ENCODE results near the gene DLGAP1.

The DLGAP1 gene

GRCh38 chr18:3760741-3761140 is 694.4 kb downstream of the DLGAP1 start:
- Histone ChIP-seq H4K91ac (ENCODE audit: low read depth, low read length, poor library complexity) (no peak overlapping the region), H3K4me3 (ENCODE audit: low read length in 2 of 2) (no peak overlapping the region), H3K4ac (ENCODE audit: low read length) (no peak overlapping the region), H3K14ac (ENCODE audit: low read length) (no peak overlapping the region), H3K4me1 (ENCODE audit: control insufficient read depth in 2 of 2, insufficient read depth in 1 of 2, low read depth in 1 of 2, low read length in 2 of 2) (no peaks in the 10 kb centered on the region), H3K79me1 (ENCODE audit: low read depth, low read length) (no peaks in the 10 kb centered on the region), H3K23ac (ENCODE audit: low read depth, low read length, poor library complexity) (no peak overlapping the region), H3K9ac (ENCODE audit: low read depth, low read length, poor library complexity) (no peak overlapping the region), H3K18ac (ENCODE audit: low read length) (no peak overlapping the region), H3K4me2 (ENCODE audit: insufficient read depth, low read length, poor library complexity, severe bottlenecking) (no peak overlapping the region), H2BK120ac (ENCODE audit: low read depth, low read length) (no peak overlapping the region), H4K8ac (ENCODE audit: low read depth, low read length) (no peak overlapping the region), H2AFZ (ENCODE audit: low read length) (no peak overlapping the region), H3K27me3 (ENCODE audit: control insufficient read depth in 3 of 3, insufficient read depth in 3 of 3, low read depth in 1 of 3, low read length in 3 of 3) (no peaks in the 10 kb centered on the region), H2BK12ac (ENCODE audit: low read length) (no peak overlapping the region), H2BK15ac (ENCODE audit: low read length) (no peak overlapping the region), H2BK5ac (ENCODE audit: low read length) (no peak overlapping the region), H3K36me3 (replicated peaks in 1 of 2; ENCODE audit: control insufficient read depth in 2 of 2, insufficient read depth in 2 of 2, low read length in 2 of 2) (no peaks in the 10 kb centered on the region), H3K9me3 (replicated peaks in 1 of 2; ENCODE audit: control insufficient read depth in 2 of 2, insufficient read depth in 1 of 2, low read depth in 1 of 2, low read length in 2 of 2) (peaks cover 0 to 2% of the 10 kb centered on the region in 2 donors), H3K27ac (replicated peaks; ENCODE audit: low read length) (no peak overlapping the region), H2AK5ac (ENCODE audit: low read depth, low read length) (no peak overlapping the region)
- WGBS, 2 donors (ENCODE audit: extremely low coverage in 2 of 2, insufficient read length in 2 of 2, insufficient replicate concordance in 1 of 2) = no CpG with 5 or more reads among the region's 7 CpGs
- no peak for DNase-seq (ENCODE audit: low spot score)

- no peak overlapping the region for H2BK5ac ChIP-seq (ENCODE audit: low read length)
- H3K9ac ChIP-seq (ENCODE audit: low read depth, low read length, poor library complexity) = no peak overlapping the region
- no peak overlapping the region for H3K23ac ChIP-seq (ENCODE audit: low read depth, low read length, poor library complexity)
- H3K14ac ChIP-seq (ENCODE audit: low read length) = no peak overlapping the region
- no peak overlapping the region for H3K27ac ChIP-seq (replicated peaks; ENCODE audit: low read length)
- H3K4ac ChIP-seq (ENCODE audit: low read length) = no peak overlapping the region
- no peak overlapping the region for H2BK15ac ChIP-seq (ENCODE audit: low read length)
- H2BK120ac ChIP-seq (ENCODE audit: low read depth, low read length) = no peak overlapping the region
- H3K36me3 ChIP-seq (replicated peaks in 1 of 2; ENCODE audit: control insufficient read depth in 2 of 2, insufficient read depth in 2 of 2, low read length in 2 of 2) = no peaks in the 10 kb centered on the region
- no peak overlapping the region for H3K4me2 ChIP-seq (ENCODE audit: insufficient read depth, low read length, poor library complexity, severe bottlenecking)
- H3K79me1 ChIP-seq (ENCODE audit: low read depth, low read length) = no peaks in the 10 kb centered on the region
- H2BK12ac ChIP-seq (ENCODE audit: low read length) = no peak overlapping the region
- no CpG with 5 or more reads among the region's 2 CpGs for WGBS, 2 donors (ENCODE audit: extremely low coverage in 2 of 2, insufficient read length in 2 of 2, insufficient replicate concordance in 1 of 2)
- H4K91ac ChIP-seq (ENCODE audit: low read depth, low read length, poor library complexity) = no peak overlapping the region
- H3K27me3 ChIP-seq (ENCODE audit: control insufficient read depth in 3 of 3, insufficient read depth in 3 of 3, low read depth in 1 of 3, low read length in 3 of 3) = no peaks in the 10 kb centered on the region
- no peak overlapping the region for H3K4me3 ChIP-seq (ENCODE audit: low read length in 2 of 2)
- no peak for DNase-seq (ENCODE audit: low spot score)
- no peak overlapping the region for H2AK5ac ChIP-seq (ENCODE audit: low read depth, low read length)
- H3K18ac ChIP-seq (ENCODE audit: low read length) = no peak overlapping the region
- H3K4me1 ChIP-seq (ENCODE audit: control insufficient read depth in 2 of 2, insufficient read depth in 1 of 2, low read depth in 1 of 2, low read length in 2 of 2) = no peaks in the 10 kb centered on the region
- no peak overlapping the region for H4K8ac ChIP-seq (ENCODE audit: low read depth, low read length)
- H3K9me3 ChIP-seq (replicated peaks in 1 of 2; ENCODE audit: control insufficient read depth in 2 of 2, insufficient read depth in 1 of 2, low read depth in 1 of 2, low read length in 2 of 2) = no peaks in the 10 kb centered on the region
- no peak overlapping the region for H2AFZ ChIP-seq (ENCODE audit: low read length)
Measured at GRCh38 chr18:3759099-3759498, 696.0 kb downstream of the DLGAP1 start.

- no peaks in the 10 kb centered on the region for H3K4me1 ChIP-seq (ENCODE audit: control insufficient read depth in 2 of 2, insufficient read depth in 1 of 2, low read depth in 1 of 2, low read length in 2 of 2)
- H3K14ac ChIP-seq (ENCODE audit: low read length) = no peak overlapping the region
- no peak overlapping the region for H3K9ac ChIP-seq (ENCODE audit: low read depth, low read length, poor library complexity)
- no peak overlapping the region for H2BK5ac ChIP-seq (ENCODE audit: low read length)
- H3K36me3 ChIP-seq (replicated peaks in 1 of 2; ENCODE audit: control insufficient read depth in 2 of 2, insufficient read depth in 2 of 2, low read length in 2 of 2) = no peaks in the 10 kb centered on the region
- H4K91ac ChIP-seq (ENCODE audit: low read depth, low read length, poor library complexity) = no peak overlapping the region
- no peak overlapping the region for H3K4me3 ChIP-seq (ENCODE audit: low read length in 2 of 2)
- no peak overlapping the region for H2BK15ac ChIP-seq (ENCODE audit: low read length)
- H2BK12ac ChIP-seq (ENCODE audit: low read length) = no peak overlapping the region
- no peak overlapping the region for H2AFZ ChIP-seq (ENCODE audit: low read length)
- H3K23ac ChIP-seq (ENCODE audit: low read depth, low read length, poor library complexity) = no peak overlapping the region
- no peak overlapping the region for H3K27ac ChIP-seq (replicated peaks; ENCODE audit: low read length)
- H2BK120ac ChIP-seq (ENCODE audit: low read depth, low read length) = no peak overlapping the region
- H3K4me2 ChIP-seq (ENCODE audit: insufficient read depth, low read length, poor library complexity, severe bottlenecking) = no peak overlapping the region
- H4K8ac ChIP-seq (ENCODE audit: low read depth, low read length) = no peak overlapping the region
- no peaks in the 10 kb centered on the region for H3K79me1 ChIP-seq (ENCODE audit: low read depth, low read length)
- no peak overlapping the region for H3K18ac ChIP-seq (ENCODE audit: low read length)
- H3K4ac ChIP-seq (ENCODE audit: low read length) = no peak overlapping the region
- no peaks in the 10 kb centered on the region for H3K27me3 ChIP-seq (ENCODE audit: control insufficient read depth in 3 of 3, insufficient read depth in 3 of 3, low read depth in 1 of 3, low read length in 3 of 3)
- no CpG with 5 or more reads among the region's 7 CpGs for WGBS, 2 donors (ENCODE audit: extremely low coverage in 2 of 2, insufficient read length in 2 of 2, insufficient replicate concordance in 1 of 2)
- no peaks in the 10 kb centered on the region for H3K9me3 ChIP-seq (replicated peaks in 1 of 2; ENCODE audit: control insufficient read depth in 2 of 2, insufficient read depth in 1 of 2, low read depth in 1 of 2, low read length in 2 of 2)
- no peak overlapping the region for H2AK5ac ChIP-seq (ENCODE audit: low read depth, low read length)
- no peak for DNase-seq (ENCODE audit: low spot score)
Measured at GRCh38 chr18:3758531-3758930, 696.6 kb downstream of the DLGAP1 start.

- H4K8ac ChIP-seq (ENCODE audit: low read depth, low read length) = no peak overlapping the region
- no peak overlapping the region for H2BK120ac ChIP-seq (ENCODE audit: low read depth, low read length)
- H3K27ac ChIP-seq (replicated peaks; ENCODE audit: low read length) = no peak overlapping the region
- no peak overlapping the region for H2AK5ac ChIP-seq (ENCODE audit: low read depth, low read length)
- no CpG with 5 or more reads among the region's 3 CpGs for WGBS, 2 donors (ENCODE audit: extremely low coverage in 2 of 2, insufficient read length in 2 of 2, insufficient replicate concordance in 1 of 2)
- H3K23ac ChIP-seq (ENCODE audit: low read depth, low read length, poor library complexity) = no peak overlapping the region
- H3K79me1 ChIP-seq (ENCODE audit: low read depth, low read length) = no peaks in the 10 kb centered on the region
- no peaks in the 10 kb centered on the region for H3K36me3 ChIP-seq (replicated peaks in 1 of 2; ENCODE audit: control insufficient read depth in 2 of 2, insufficient read depth in 2 of 2, low read length in 2 of 2)
- H3K18ac ChIP-seq (ENCODE audit: low read length) = no peak overlapping the region
- H3K4me3 ChIP-seq (ENCODE audit: low read length in 2 of 2) = no peak overlapping the region
- no peaks in the 10 kb centered on the region for H3K27me3 ChIP-seq (ENCODE audit: control insufficient read depth in 3 of 3, insufficient read depth in 3 of 3, low read depth in 1 of 3, low read length in 3 of 3)
- H3K14ac ChIP-seq (ENCODE audit: low read length) = no peak overlapping the region
- H3K9me3 ChIP-seq (replicated peaks in 1 of 2; ENCODE audit: control insufficient read depth in 2 of 2, insufficient read depth in 1 of 2, low read depth in 1 of 2, low read length in 2 of 2) = no peaks in the 10 kb centered on the region
- no peak overlapping the region for H2BK15ac ChIP-seq (ENCODE audit: low read length)
- no peak overlapping the region for H2BK5ac ChIP-seq (ENCODE audit: low read length)
- no peak overlapping the region for H4K91ac ChIP-seq (ENCODE audit: low read depth, low read length, poor library complexity)
- no peak overlapping the region for H3K9ac ChIP-seq (ENCODE audit: low read depth, low read length, poor library complexity)
- no peak overlapping the region for H3K4me2 ChIP-seq (ENCODE audit: insufficient read depth, low read length, poor library complexity, severe bottlenecking)
- no peaks in the 10 kb centered on the region for H3K4me1 ChIP-seq (ENCODE audit: control insufficient read depth in 2 of 2, insufficient read depth in 1 of 2, low read depth in 1 of 2, low read length in 2 of 2)
- H3K4ac ChIP-seq (ENCODE audit: low read length) = no peak overlapping the region
- no peak overlapping the region for H2AFZ ChIP-seq (ENCODE audit: low read length)
- no peak for DNase-seq (ENCODE audit: low spot score)
- H2BK12ac ChIP-seq (ENCODE audit: low read length) = no peak overlapping the region
Measured at GRCh38 chr18:3757361-3757760, 697.7 kb downstream of the DLGAP1 start.

Measured in neuronal stem cell (in vitro differentiated cells).